Fibroblast of lung (primary cell): ENCODE measurements around the gene SNAPC2.

Source experiments
- EZH2 ChIP-seq: IDR thresholded peaks from 2 replicates; pipeline ENCODE4 v1.5.1; 2012; ENCODE audit warnings: low read length, control low read depth, mild to moderate bottlenecking; ENCODE audit errors: missing control alignments
- TF ChIP-seq, protein P1 (sequence below), 2 donors: IDR thresholded peaks in 1 of 2; conservative IDR thresholded peaks in 1 of 2; 1 replicate in 1 of 2; 2 replicates in 1 of 2; pipeline ENCODE4 v1.5.1; 2011 to 2012; ENCODE audit warnings: low read length in 2 of 2, control low read depth in 1 of 2, inconsistent platforms in 1 of 2, low read depth in 1 of 2, mild to moderate bottlenecking in 1 of 2

DNA sequence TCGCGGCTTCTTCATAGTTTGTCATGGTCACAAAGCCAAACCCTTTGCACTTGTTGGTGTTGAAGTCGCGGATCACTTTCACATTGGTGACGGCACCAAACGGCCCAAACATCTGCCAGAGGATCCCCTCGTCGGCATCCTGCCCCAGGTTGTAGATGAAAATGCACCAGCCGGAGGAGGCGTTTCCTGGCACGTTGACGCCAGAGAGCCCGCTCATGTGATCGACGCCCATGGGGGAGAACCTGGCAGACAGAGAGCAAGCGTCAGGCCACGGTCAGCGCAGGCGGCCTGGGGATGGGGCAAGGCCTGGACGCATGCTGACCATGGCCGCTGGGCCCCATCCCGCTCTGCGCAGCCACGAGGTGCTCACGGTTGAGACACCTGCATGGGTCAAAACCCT is 43.4 kb downstream of the SNAPC2 start:
- TF ChIP-seq, protein P1, sequence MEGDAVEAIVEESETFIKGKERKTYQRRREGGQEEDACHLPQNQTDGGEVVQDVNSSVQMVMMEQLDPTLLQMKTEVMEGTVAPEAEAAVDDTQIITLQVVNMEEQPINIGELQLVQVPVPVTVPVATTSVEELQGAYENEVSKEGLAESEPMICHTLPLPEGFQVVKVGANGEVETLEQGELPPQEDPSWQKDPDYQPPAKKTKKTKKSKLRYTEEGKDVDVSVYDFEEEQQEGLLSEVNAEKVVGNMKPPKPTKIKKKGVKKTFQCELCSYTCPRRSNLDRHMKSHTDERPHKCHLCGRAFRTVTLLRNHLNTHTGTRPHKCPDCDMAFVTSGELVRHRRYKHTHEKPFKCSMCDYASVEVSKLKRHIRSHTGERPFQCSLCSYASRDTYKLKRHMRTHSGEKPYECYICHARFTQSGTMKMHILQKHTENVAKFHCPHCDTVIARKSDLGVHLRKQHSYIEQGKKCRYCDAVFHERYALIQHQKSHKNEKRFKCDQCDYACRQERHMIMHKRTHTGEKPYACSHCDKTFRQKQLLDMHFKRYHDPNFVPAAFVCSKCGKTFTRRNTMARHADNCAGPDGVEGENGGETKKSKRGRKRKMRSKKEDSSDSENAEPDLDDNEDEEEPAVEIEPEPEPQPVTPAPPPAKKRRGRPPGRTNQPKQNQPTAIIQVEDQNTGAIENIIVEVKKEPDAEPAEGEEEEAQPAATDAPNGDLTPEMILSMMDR (conservative IDR thresholded peaks at IDR 0.05 in 1 of 2, IDR thresholded peaks at IDR 0.05 in 1 of 2; ENCODE audit: low read depth in 1 of 2, low read length in 2 of 2): no peak
- no peak for TF ChIP-seq EZH2
